ENCODE data around the gene YBX2.
"Not testable (repeated sequence)": the region's sequence is repeated elsewhere in the genome, so short reads cannot be mapped to it uniquely, and the experiment has no call there.

The YBX2 gene

DNA sequence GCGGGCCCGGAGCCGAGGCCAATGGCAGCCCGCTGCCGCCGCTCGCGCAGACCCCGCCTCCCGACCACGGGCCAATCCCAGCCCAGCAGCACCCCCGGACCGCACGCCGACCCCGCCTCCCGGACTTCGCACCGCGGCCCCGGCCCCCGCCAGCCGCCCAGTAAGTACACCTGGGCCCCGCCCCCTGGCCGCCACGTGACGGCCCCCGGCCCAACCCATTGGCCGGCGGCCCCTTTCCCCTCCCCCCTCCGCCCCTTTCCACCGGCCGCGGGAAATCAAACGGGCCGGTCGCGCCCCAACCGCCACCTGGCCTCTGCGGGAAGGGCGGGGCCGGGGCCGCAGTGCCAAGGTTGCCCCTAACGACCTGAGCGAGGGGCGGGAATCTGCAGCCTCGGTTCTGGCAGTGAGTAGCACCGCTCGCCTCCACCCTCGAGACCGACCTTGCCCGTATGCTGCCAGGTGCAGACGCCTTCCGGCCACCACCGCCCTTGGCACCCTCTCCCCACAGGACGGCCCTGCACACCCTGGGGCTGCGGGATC, at the start of gene YBX2:
Gene YBX2, minus strand, starts transcription at position 26 of the 540 bp plus-strand sequence. CDS start 139 bp downstream, outside the sequence.
- peak; percentile 3 for DNase-seq

- DNase-seq = no peak
Measured at GRCh38 chr17:7343250-7343649, 48.8 kb upstream of the YBX2 start.

- DNase-seq = no peak
Measured at GRCh38 chr17:7341842-7342241, 47.4 kb upstream of the YBX2 start.

- no peak for DNase-seq
Measured at GRCh38 chr17:7340179-7340578, 45.7 kb upstream of the YBX2 start.

DNA sequence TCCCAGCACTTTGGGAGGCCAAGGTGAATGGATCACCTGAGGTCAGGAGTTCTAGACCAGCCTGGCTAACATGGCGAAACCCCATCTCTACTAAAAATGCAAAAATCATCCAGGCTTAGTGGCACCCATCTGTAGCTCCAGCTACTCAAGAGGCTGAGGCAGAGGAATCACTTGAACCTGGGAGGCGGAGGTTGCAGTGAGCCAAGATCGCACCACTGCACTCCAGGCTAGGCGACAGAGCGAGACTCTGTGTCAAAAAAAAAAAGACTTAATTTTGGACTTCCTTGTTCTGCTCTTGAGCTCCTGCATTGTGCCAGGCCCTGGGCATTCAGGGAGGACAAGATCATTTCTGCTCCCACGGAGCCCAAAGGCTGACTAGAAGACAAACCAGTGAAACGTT, 43.2 kb upstream of the YBX2 start:
- not testable (repeated sequence) for DNase-seq

DNA sequence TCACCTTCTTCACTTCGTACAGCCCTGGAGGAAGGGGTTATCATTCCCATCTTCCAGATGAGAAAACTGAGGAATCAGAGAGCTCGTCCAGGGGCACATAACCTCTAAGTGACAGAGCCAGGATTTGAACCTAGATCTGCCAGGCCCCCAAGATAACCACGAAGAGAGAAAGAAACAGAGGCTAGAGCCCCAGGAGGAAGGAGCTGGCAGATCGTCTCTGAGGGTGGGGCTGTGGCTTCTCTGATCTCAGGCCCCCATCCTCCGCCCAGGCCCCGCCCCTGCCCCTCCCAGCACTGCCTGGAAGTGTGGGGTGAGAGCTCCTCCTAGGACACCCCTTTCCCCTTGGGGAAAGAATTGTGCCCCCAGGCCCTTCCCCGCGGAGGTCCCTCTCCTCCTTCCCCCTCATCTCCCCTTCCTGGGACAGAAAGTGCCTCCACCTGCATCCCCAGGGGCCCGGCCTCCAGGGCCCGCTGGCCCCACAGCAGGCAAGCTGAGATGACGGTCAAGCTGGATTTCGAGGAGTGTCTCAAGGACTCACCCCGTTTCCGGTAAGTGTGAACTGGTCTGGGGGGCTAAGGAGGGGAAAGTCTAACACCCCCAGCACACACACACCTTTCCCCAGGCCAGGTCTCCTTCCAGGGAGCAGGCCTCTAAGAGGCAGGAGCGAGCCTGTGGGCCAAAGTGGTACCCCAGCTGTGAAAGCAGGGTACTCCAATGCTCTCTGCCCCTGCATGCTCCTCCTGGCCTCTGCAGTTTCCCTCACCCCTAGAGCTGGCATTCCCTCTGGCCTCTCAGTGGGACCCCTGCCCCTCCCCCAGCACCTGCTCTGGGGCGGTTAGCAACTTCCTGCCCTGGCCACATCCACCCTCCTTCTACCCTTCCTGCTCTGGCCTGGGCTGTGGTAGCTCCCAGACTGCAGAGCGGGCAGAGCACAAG, 42.1 kb upstream of the YBX2 start, which contains the start of gene ACAP1:
Gene ACAP1, plus strand, starts transcription at position 290 of the 936 bp plus-strand sequence. Its CDS starts 206 bp downstream, at position 496.
- DNase-seq = no peak

DNA sequence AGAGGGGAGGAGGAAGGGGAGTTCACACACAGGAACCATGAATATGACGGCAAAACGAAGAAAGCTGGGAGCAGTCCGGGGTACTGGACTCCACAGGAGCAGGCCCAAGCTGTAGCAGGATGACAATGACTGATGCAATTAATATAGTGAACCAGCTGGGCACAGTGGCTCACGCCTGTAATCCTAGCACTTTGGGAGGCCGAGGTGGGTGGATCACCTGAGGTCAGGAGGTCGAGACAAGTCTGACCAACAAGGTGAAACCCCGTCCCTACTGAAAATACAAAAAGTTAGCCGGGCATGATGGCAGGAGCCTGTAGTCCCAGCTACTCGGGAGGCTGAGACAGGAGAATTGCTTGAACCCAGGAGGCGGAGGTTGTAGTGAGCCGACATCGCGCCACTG, 41.3 kb upstream of the YBX2 start:
- DNase-seq = not testable (repeated sequence)

DNA sequence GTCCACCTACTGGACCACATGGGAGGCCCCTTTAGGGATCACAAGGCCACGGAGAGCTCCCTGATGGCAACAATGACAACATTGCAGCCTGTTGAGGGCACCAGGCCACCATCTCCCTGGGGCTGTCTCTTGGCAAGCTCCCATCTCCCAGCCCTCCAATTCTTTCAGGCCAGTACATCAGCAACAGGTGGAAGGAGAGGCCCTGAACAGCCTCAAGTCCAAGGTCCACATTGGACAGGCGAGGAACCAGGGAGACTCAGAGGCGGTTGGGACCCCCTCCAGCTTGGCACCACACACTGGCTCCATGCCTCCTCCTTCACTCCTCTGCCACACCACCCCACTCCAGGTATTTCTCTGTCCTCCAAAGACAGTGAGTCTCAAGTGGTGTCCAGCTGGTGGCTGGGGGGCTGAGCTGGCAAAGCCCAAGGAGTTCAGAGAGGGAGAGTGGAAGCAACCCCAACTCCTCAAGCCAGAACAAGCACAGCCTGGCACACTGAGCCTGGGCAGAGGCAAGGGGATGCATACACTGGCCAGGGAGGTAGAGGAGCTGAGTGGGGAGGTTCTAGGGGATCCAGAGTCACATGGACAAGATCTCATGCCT, 40.6 kb upstream of the YBX2 start:
- no peak for DNase-seq

DNA sequence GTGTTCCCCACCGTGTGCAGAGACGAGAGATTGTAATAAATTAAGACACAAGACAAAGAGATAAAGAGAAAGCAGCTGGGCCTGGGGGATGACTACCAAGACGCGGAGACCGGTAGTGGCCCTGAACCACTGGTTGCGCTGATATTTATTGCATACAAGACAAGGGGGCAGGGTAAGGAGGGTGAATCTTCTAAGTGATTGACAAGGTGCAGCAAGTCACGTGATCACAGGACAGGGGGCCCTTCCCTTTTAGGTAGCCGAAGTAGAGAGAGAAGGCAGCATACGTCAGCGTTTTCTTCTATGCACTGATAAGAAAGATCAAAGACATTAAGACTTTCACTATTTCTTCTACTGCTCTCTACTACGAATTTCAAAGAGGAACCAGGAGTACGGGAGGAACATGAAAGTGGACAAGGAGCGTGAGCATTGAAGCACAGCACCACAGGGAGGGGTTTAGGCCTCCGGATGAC, 38.2 kb upstream of the YBX2 start:
- DNase-seq = not testable (repeated sequence)

DNA sequence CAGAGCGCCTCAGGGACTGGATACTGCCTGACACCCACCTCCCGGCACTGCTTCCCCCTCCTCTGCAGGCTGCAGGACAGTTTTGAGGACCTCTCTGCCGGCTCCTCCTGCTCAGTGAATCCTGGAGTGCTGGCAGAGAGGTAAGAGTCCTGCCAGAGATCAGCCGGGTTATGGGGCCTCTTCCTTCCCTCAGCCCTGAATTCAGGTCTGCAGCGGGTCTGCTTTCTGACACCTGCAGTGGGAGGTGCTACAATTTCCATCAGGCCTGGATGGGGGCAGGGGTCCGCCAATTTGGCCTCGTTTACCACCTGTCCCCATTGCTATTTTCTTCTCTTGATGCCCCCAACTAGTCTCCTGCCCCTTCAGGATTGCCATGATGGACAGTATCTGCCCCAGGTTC, 37.7 kb upstream of the YBX2 start:
- no peak for DNase-seq

DNA sequence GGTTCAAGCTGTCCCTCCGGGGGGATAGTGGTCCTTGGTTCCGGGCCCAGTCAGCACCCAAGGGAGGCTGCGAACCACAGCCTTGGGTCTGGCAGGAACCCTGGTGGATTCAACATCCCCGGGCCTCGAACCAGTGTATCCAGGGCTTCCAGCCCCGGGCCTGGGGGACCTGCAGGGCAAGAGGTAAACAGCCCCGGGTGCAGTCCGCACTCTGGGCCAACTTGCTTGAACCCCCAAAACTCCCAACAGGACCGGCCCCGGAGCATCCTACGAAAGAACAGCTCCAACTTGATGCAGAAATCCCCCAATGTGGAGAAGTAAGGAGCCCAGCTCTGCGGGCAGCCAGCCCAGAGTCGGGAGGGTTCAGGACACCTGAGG, 36.2 kb upstream of the YBX2 start:
- no peak for DNase-seq

- peak; percentile 16 for DNase-seq
Measured at GRCh38 chr17:7329997-7330637, 35.7 kb upstream of the YBX2 start.

GRCh38 chr17:7329374-7329996, 35.0 kb upstream of the YBX2 start:
- peak; percentile 90 for DNase-seq

- no peak for DNase-seq
Measured at GRCh38 chr17:7328840-7329373, 34.5 kb upstream of the YBX2 start, which contains the start of gene NEURL4. Gene NEURL4, minus strand, starts transcription at chr17:7329335. Its CDS starts 23 bp downstream, at chr17:7329312.

DNA sequence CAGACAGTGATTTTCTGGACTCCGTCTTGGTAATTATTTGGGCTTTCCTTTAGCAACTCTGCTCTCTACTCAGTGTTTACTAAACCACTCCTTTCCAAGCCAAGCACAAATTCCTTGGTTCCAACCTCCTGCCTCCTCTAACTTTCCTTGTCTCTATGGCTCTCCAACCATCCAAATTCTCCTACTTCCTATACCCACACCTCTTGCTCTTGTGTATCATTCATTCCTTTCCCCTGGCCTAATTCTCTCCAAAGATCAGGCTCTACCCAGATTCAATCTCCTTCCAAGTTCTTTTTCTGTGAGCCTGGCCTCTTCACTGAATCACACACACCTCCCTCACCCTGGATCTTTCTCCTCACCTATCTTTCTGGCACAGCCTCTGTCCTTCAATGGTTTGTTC, 33.6 kb upstream of the YBX2 start:
- DNase-seq = no peak

GRCh38 chr17:7327501-7327900, 33.1 kb upstream of the YBX2 start:
- no peak for DNase-seq

DNA sequence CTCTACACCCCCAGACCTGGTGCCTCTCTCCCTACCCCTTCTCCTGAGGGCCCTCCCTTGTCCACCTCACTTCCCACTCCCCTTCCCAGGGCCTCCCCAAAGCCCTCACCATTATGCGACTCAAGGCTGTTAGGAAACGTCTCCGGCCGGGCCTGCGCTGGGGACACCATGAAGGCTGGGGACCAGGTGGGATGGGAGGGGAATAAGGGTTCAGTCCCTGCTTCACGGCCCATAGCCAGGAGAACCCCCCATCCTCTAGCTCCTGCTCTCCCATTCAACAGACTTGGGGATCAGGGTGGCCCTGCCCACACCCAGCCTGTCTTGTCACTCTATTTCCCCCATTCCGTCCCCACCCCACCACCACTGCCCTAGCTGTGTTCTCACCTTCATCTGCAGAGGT, 32.6 kb upstream of the YBX2 start:
- DNase-seq = no peak

- no peak for DNase-seq
Measured at GRCh38 chr17:7326186-7326585, 31.7 kb upstream of the YBX2 start.

DNA sequence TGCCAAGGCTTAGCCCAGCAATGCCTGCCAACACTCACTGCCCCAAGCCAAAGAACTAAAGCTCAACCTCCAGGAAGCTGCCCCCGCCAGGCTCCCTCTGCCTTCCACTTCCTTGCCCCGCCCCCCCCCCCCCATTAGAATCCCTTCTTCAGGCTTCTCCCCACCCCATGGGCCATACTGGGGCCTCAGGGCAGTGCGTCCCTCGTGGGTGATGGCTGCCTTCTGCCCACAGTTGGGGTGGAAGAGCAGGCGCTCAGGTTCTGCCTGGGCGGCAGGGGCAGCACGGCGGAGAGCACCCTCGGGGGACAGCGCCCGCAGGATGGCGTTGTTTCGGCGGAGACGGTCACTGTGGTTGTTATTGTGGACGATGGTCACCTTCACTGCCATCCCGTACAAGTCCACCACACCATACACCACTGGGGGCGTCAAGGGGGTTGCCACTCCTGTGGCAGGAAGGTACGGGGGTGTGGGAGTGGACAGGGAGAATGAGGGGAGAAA, 30.6 kb upstream of the YBX2 start:
- no peak for DNase-seq

DNA sequence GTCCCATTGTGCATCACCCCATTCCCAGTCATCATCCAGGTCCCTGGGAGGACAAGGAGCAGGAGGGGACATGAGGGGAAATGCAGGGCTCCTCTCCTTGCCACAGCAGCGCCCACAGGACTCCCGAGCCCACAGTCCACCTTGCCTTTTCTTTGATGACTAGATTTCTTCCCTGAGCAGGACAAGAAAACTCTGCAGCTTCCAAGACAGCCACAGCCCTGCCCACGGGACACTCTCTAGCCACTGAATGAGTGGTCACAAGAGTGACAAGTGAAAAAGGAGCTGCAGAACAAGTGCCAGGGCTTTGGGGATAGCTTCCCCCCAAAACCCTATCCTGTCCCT, 30.0 kb upstream of the YBX2 start:
- DNase-seq = no peak

- no peak for DNase-seq
Measured at GRCh38 chr17:7323731-7324437, 29.4 kb upstream of the YBX2 start.

Data from NCI-H774 (cell line).